Ovary (tissue), 9 donors: ENCODE results near the gene PDHA1. TPM values are rescaled to one million over a fixed set of nuclear protein-coding genes. Genes with fewer than 3 reads are reported as not detected.

ENCODE experiments used
- DNase-seq, 5 donors: peaks; one replicate each; pipeline ENCODE4 v3.0.0-alpha.2; 2019 to 2020
- H3K27ac ChIP-seq, 2 donors: fragments of 200-600 bp; one replicate each; pipeline versions ENCODE4 v1.5.1 to v1.8.0; 2019 to 2022
- H3K27me3 ChIP-seq: fragments of 200-600 bp; one replicate; pipeline ENCODE4 v1.8.0; 2022
- H3K36me3 ChIP-seq: fragments of 200-600 bp; sonication (generic); one replicate; pipeline ENCODE4 v1.5.1; 2019
- H3K4me1 ChIP-seq: one replicate; pipeline ENCODE4 v1.8.1; 2013; ENCODE audit warnings: mild to moderate bottlenecking, moderate library complexity; ENCODE audit not compliant: insufficient read depth
- H3K4me3 ChIP-seq: fragments of 200-600 bp; sonication (generic); one replicate; pipeline ENCODE4 v1.5.1; 2017
- H3K9me3 ChIP-seq, 2 donors: fragments of 200-600 bp in 1 of 2; sonication (generic) in 1 of 2; one replicate each; pipeline versions ENCODE4 v1.5.1 to v1.8.1; 2013 to 2019; ENCODE audit warnings: mild to moderate bottlenecking in 1 of 2, moderate library complexity in 1 of 2
- EP300 ChIP-seq: sonication (generic); formaldehyde crosslinking; IDR thresholded peaks from one replicate; pipeline ENCODE4 v1.6.1; 2017; ENCODE audit warnings: antibody characterized with exemption
- POLR2A ChIP-seq: fragments of 450-650 bp; IDR thresholded peaks from one replicate; pipeline ENCODE4 v1.6.1; 2017; ENCODE audit warnings: antibody characterized with exemption, mild to moderate bottlenecking, moderate library complexity
- WGBS, 3 donors: extraction: QIAGEN DNeasy Blood & Tissue Kit in 1 of 3; methylation state at CpG; one replicate each; pipeline versions ENCODE4 v1.1.5 to v1.1.7; 2013 to 2017; 5-methylcytosine and 5-hydroxymethylcytosine counted together
- intact Hi-C, 4 donors: fragments of 100-400 bp; cut with DNase I; formaldehyde crosslinking; loops; one replicate each; pipeline versions ENCODE4 v1.11.0 to v1.15.1; 2022 to 2023
- polyA plus RNA-seq, 2 donors: library from polyadenylated mRNA; stranded (reverse); fragments of 200-250 nt in 1 of 2; fragments of 350-450 nt in 1 of 2; fragmentation: Illumina TruSeq in 1 of 2; extraction: RNeasy Lipid Tissue Mini Kit (QIAGEN cat#74804) in 1 of 2; gene quantifications; one replicate each; pipeline ENCODE4 v1.2.3, GENCODE V29; 2013 to 2014
- total RNA-seq, 7 donors: library from RNA; depleted of rRNA in 2 of 7; stranded (reverse); fragments of >200 nt in 2 of 7; fragmentation: NEBNext Ultra II Directional in 3 of 7; extraction: Animal tissue kit (Norgen Biotek cat#: 25700) in 3 of 7; gene quantifications; one replicate each; pipeline versions ENCODE4 v1.1.0 to v1.2.4, GENCODE V29; 2016 to 2023
- TF ChIP-seq, protein P1 (sequence below), 3 donors: fragments of 450-650 bp in 2 of 3; fragments of 200-600 bp in 1 of 3; IDR thresholded peaks; one replicate each; pipeline versions ENCODE4 v1.5.1 to v1.8.0; 2016 to 2022; ENCODE audit warnings: antibody characterized with exemption in 3 of 3, mild to moderate bottlenecking in 1 of 3
- donor health status: DM: no; HTN: no; CAD: no; lungs with moderate emphysema.
- donor health status: DM: no; HTN: no; CAD: no.
- donor health status: Bipolar disorder and iron deficiency.
- donor health status: DM: yes; HTN: yes; CAD: no.
- donor health status: DM: no; HTN: no; CAD: no.
- donor health status: DM: yes; HTN: yes; CAD: no.

PDHA1 gene
- total and polyA plus RNA-seq, 9 donors, result 24.3 to 141 (median 91.1) TPM

- DNase-seq, result no peak
- no peaks in the 10 kb centered on the region for H3K4me1 ChIP-seq
- H3K27ac ChIP-seq, result no peak overlapping the region
- H3K27me3 ChIP-seq, result no peaks in the 10 kb centered on the region
- no peak overlapping the region for H3K4me3 ChIP-seq
- intact Hi-C loops, result no loop called here
- H3K9me3 ChIP-seq, result no peaks in the 10 kb centered on the region
- WGBS, 3 donors, result 84 to 91% (median 89%) methylated on average over 9 of the region's 9 CpGs
- no peaks in the 10 kb centered on the region for H3K36me3 ChIP-seq
- TF ChIP-seq EP300 (no peak), POLR2A (no peak)
- TF ChIP-seq, protein P1, sequence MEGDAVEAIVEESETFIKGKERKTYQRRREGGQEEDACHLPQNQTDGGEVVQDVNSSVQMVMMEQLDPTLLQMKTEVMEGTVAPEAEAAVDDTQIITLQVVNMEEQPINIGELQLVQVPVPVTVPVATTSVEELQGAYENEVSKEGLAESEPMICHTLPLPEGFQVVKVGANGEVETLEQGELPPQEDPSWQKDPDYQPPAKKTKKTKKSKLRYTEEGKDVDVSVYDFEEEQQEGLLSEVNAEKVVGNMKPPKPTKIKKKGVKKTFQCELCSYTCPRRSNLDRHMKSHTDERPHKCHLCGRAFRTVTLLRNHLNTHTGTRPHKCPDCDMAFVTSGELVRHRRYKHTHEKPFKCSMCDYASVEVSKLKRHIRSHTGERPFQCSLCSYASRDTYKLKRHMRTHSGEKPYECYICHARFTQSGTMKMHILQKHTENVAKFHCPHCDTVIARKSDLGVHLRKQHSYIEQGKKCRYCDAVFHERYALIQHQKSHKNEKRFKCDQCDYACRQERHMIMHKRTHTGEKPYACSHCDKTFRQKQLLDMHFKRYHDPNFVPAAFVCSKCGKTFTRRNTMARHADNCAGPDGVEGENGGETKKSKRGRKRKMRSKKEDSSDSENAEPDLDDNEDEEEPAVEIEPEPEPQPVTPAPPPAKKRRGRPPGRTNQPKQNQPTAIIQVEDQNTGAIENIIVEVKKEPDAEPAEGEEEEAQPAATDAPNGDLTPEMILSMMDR (IDR thresholded peaks at IDR 0.05), result no peak
Measured at GRCh38 chrX:19381326-19381725, 37.6 kb downstream of the PDHA1 start.

DNA sequence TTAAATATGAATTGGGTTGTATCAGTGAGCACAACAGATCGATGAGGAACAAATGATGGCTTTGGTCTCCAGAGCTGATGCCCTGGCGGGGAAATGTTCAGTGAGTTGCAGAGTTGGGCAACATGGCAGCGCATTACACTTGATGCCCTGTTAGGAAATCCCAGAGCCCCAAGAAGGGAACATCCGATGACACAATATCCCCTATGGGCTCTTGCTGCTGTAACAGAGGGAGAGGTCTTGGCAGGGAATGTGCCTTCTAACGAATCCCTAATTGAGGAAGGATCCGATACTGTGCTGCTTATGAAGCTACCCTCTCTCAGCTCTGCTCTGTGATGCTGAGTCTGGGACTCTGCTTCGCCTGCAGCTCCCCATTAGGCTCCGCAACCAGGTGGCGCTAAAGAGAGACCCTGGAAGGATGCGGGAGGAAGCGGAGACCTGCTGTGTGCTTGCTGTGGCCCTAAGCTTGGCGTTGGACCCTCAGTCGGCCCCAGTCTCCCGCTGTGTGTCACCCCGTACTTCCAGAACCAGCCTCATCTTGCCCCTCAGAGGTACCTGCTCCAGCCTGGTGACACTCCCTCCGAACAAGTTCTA, 38.9 kb downstream of the PDHA1 start:
- Histone ChIP-seq H3K27ac (no peak overlapping the region), H3K4me3 (no peak overlapping the region), H3K9me3 (no peaks in the 10 kb centered on the region), H3K4me1 (no peaks in the 10 kb centered on the region), H3K36me3 (no peaks in the 10 kb centered on the region), H3K27me3 (no peaks in the 10 kb centered on the region)
- TF ChIP-seq, protein P1 (IDR thresholded peaks at IDR 0.05), result no peak
- no peak for TF ChIP-seq POLR2A
- no peak for TF ChIP-seq EP300
- 40 to 42% (median 40%) methylated on average over 16 of the region's 16 CpGs for WGBS, 3 donors
- intact Hi-C loops, result no loop called here
- peak in 1 of 5 donors; percentile 41 for DNase-seq

- H3K27me3 ChIP-seq, result no peaks in the 10 kb centered on the region
- DNase-seq, result no peak
- TF ChIP-seq POLR2A, result no peak
- no peak for TF ChIP-seq EP300
- TF ChIP-seq, protein P1 (IDR thresholded peaks at IDR 0.05), result no peak
- H3K4me3 ChIP-seq, result no peak overlapping the region
- intact Hi-C loops, result no loop called here
- WGBS, 3 donors, result 62 to 77% (median 67%) methylated on average over 4 of the region's 4 CpGs
- no peaks in the 10 kb centered on the region for H3K4me1 ChIP-seq
- no peak overlapping the region for H3K27ac ChIP-seq
- no peaks in the 10 kb centered on the region for H3K36me3 ChIP-seq
- H3K9me3 ChIP-seq, result no peaks in the 10 kb centered on the region
Measured at GRCh38 chrX:19386679-19387078, 43.0 kb downstream of the PDHA1 start.

GRCh38 chrX:19388064-19388679, 44.4 kb downstream of the PDHA1 start:
- H3K27ac ChIP-seq, result no peak overlapping the region
- no peak overlapping the region for H3K4me3 ChIP-seq
- H3K27me3 ChIP-seq, result no peaks in the 10 kb centered on the region
- WGBS, 3 donors, result 72 to 73% (median 73%) methylated on average over 13 of the region's 13 CpGs
- no peaks in the 10 kb centered on the region for H3K9me3 ChIP-seq
- no peaks in the 10 kb centered on the region for H3K36me3 ChIP-seq
- TF ChIP-seq EP300, result no peak
- TF ChIP-seq, protein P1 (IDR thresholded peaks at IDR 0.05), result no peak
- TF ChIP-seq POLR2A, result no peak
- DNase-seq, result no peak
- no peaks in the 10 kb centered on the region for H3K4me1 ChIP-seq
- intact Hi-C loops, result no loop called here
